GM12878 (cell line): Measurements from ENCODE around the gene ERVV-1. TPM values are rescaled to one million over a fixed set of nuclear protein-coding genes. Genes with fewer than 3 reads are reported as not detected.

Source experiments
- ATAC-seq: fragments of 200-7000 bp; cut with Tn5 transposase; 3 replicates; pipeline ENCODE4 v1.9.1; 2020; ENCODE audit warnings: mild to moderate bottlenecking, moderate library complexity
- BruUV-seq: library from RNA; stranded (reverse); fragments of 400-500 nt; replicated peaks from 2 replicates; lab custom pipeline; 2021; lab: Mats Ljungman, UMichigan
- CTCF ChIA-PET: fragments of 300-600 bp; sonication (Branson Sonifier 250); formaldehyde crosslinking; extraction: SDS; loops from one replicate; lab custom pipeline; 2021; ENCODE audit warnings: inconsistent platforms; lab: Yijun Ruan, JAX
- POLR2A ChIA-PET: fragments of 350-600 bp; formaldehyde crosslinking; extraction: SDS; loops from one replicate; lab custom pipeline; 2021; ENCODE audit warnings: inconsistent platforms; lab: Charles Lee
- RAD21 ChIA-PET: fragments of 300-600 bp; sonication (Branson Sonifier 250); formaldehyde crosslinking; loops from one replicate; lab custom pipeline; 2023; ENCODE audit warnings: antibody characterized with exemption; ENCODE audit not compliant: unreplicated experiment; lab: Charles Lee
- SMC1A ChIA-PET: fragments of 300-600 bp; sonication (Branson Sonifier 250); formaldehyde crosslinking; loops from one replicate; lab custom pipeline; 2023; ENCODE audit not compliant: unreplicated experiment, uncharacterized antibody; lab: Charles Lee
- DNase-seq: peaks from one replicate; pipeline ENCODE4 v3.0.0-alpha.2; 2011; ENCODE audit warnings: low read depth, low spot score
- FAIRE-seq: peaks from 3 replicates; lab custom pipeline; 2011; peaks lifted over from hg19 to GRCh38; lab: Jason Lieb, UNC
- H2AFZ ChIP-seq: 2 replicates; pipeline ENCODE4 v1.6.0; 2011; ENCODE audit warnings: low read depth, low read length, control low read depth; ENCODE audit not compliant: control insufficient read depth
- H3K27ac ChIP-seq: 2 replicates; pipeline ENCODE4 v1.5.1; 2011; ENCODE audit warnings: control low read depth; ENCODE audit not compliant: control insufficient read depth, insufficient read depth
- H3K27me3 ChIP-seq, 2 experiments: replicated peaks in 1 of 2; 2 replicates each; pipeline versions ENCODE4 v1.6.0 to v1.6.1; 2011; ENCODE audit warnings: low read length in 1 of 2; ENCODE audit not compliant: control insufficient read depth in 2 of 2, insufficient read depth in 2 of 2
- H3K36me3 ChIP-seq, 2 experiments: 2 replicates each; pipeline ENCODE4 v1.5.1; 2011; ENCODE audit warnings: low read length in 1 of 2; ENCODE audit not compliant: control insufficient read depth in 2 of 2, insufficient read depth in 2 of 2
- H3K4me1 ChIP-seq: 2 replicates; pipeline ENCODE4 v1.6.1; 2011; ENCODE audit warnings: mild to moderate bottlenecking, low read length, moderate library complexity, mixed read lengths; ENCODE audit not compliant: control insufficient read depth, insufficient read depth
- H3K4me2 ChIP-seq: 2 replicates; pipeline ENCODE4 v1.6.0; 2011; ENCODE audit warnings: control low read depth; ENCODE audit not compliant: control insufficient read depth, insufficient read depth
- H3K4me3 ChIP-seq: fragments of 200-600 bp; sonication (generic); 2 replicates; pipeline ENCODE4 v1.5.1; 2016
- H3K79me2 ChIP-seq: 2 replicates; pipeline ENCODE4 v1.6.0; 2011; ENCODE audit warnings: low read length; ENCODE audit not compliant: control insufficient read depth, insufficient read depth
- H3K9ac ChIP-seq: 2 replicates; pipeline ENCODE4 v1.8.0; 2011; ENCODE audit warnings: low read length, control low read depth, mixed read lengths; ENCODE audit not compliant: control insufficient read depth, insufficient read depth
- H3K9me3 ChIP-seq: replicated peaks from 3 replicates; pipeline ENCODE4 v1.5.1; 2011; ENCODE audit warnings: mild to moderate bottlenecking, low read length; ENCODE audit not compliant: control insufficient read depth, insufficient read depth
- H4K20me1 ChIP-seq: 2 replicates; pipeline ENCODE4 v1.6.0; 2011; ENCODE audit not compliant: control insufficient read depth, insufficient read depth
- BHLHE40 ChIP-seq, 2 experiments: fragments of 450-650 bp in 1 of 2; IDR thresholded peaks; 2 replicates each; pipeline ENCODE4 v1.6.1; 2011 to 2017; ENCODE audit warnings: low read depth in 2 of 2, borderline replicate concordance in 1 of 2, improper control_type of control experiment in 1 of 2, low read length in 1 of 2, mild to moderate bottlenecking in 1 of 2
- CBX3 ChIP-seq: fragments of 200-600 bp; sonication (generic); IDR thresholded peaks from 2 replicates; pipeline ENCODE4 v1.6.1; 2016; ENCODE audit warnings: low read depth, borderline replicate concordance
- CBX5 ChIP-seq: sonication (generic); IDR thresholded peaks from 2 replicates; pipeline ENCODE4 v1.6.1; 2016; ENCODE audit warnings: low read depth, moderate library complexity, mild to moderate bottlenecking, inconsistent platforms
- EP300 ChIP-seq, 2 experiments: fragments of 150-350 bp in 1 of 2; IDR thresholded peaks; 2 replicates each; pipeline ENCODE4 v1.6.1; 2011 to 2012; ENCODE audit warnings: low read depth in 2 of 2, low read length in 2 of 2, borderline replicate concordance in 1 of 2, improper control_type of control experiment in 1 of 2, inconsistent platforms in 1 of 2; ENCODE audit not compliant: control insufficient read depth in 1 of 2
- FOS ChIP-seq: IDR thresholded peaks from 3 replicates; pipeline ENCODE4 v1.6.1; 2011; ENCODE audit warnings: borderline replicate concordance; ENCODE audit not compliant: insufficient read length; ENCODE audit errors: extremely low read depth
- HCFC1 ChIP-seq: fragments of 150-350 bp; IDR thresholded peaks from 2 replicates; pipeline ENCODE4 v1.6.1; 2014; ENCODE audit warnings: low read length
- IRF4 ChIP-seq: IDR thresholded peaks from 2 replicates; pipeline ENCODE4 v1.6.1; 2011; ENCODE audit warnings: low read depth, low read length
- PAX5 ChIP-seq: IDR thresholded peaks from 2 replicates; pipeline ENCODE4 v1.6.1; 2011; ENCODE audit warnings: low read depth, low read length, borderline replicate concordance
- RELA ChIP-seq: fragments of 450-650 bp; IDR thresholded peaks from 2 replicates; pipeline ENCODE4 v1.8.0; 2014; ENCODE audit warnings: borderline replicate concordance; ENCODE audit not compliant: partially characterized antibody
- SIX5 ChIP-seq: IDR thresholded peaks from 2 replicates; pipeline ENCODE4 v1.6.1; 2011; ENCODE audit warnings: mild to moderate bottlenecking, low read depth, low read length, moderate library complexity; ENCODE audit not compliant: severe bottlenecking
- SMC3 ChIP-seq: IDR thresholded peaks from 2 replicates; pipeline ENCODE4 v1.6.1; 2011; ENCODE audit warnings: low read length, improper control_type of control experiment, borderline replicate concordance
- TBL1XR1 ChIP-seq: IDR thresholded peaks from 2 replicates; pipeline ENCODE4 v1.6.1; 2012; ENCODE audit warnings: low read depth, low read length, improper control_type of control experiment
- YBX1 ChIP-seq: fragments of 450-650 bp; IDR thresholded peaks from 2 replicates; pipeline ENCODE4 v1.6.1; 2016; ENCODE audit warnings: antibody characterized with exemption
- WGBS: methylation state at CpG from one replicate; pipeline ENCODE4 v1.1.6; 2016; ENCODE audit warnings: low lambda C conversion rate; ENCODE audit not compliant: insufficient replicate concordance, insufficient coverage; ENCODE audit errors: missing lambda C conversion rate; 5-methylcytosine and 5-hydroxymethylcytosine counted together
- in situ Hi-C: fragments of 300-500 bp; cut with MboI; formaldehyde crosslinking; loops from 9 replicates; pipeline ENCODE4 v1.14.3; 2018; ENCODE audit warnings: mixed read lengths
- intact Hi-C: fragments of 100-400 bp; cut with micrococcal nuclease; formaldehyde crosslinking; loops from one replicate; pipeline ENCODE4 v1.14.2; 2022; ENCODE audit not compliant: unreplicated experiment
- polyA plus RNA-seq, 11 experiments: library from polyadenylated mRNA; depleted of rRNA in 4 of 11; unstranded in 6 of 11; stranded (reverse) in 5 of 11; fragments of >200 nt; fragmentation: Nextera tagmentation in 4 of 11; fragmentation: Illumina TruSeq in 1 of 11; extraction: Ambion mirVana in 4 of 11; extraction: Trizol in 1 of 11; gene quantifications; 1 replicate in 1 of 11; 2 replicates in 10 of 11; pipeline versions ENCODE4 v1.2.1 to v1.2.3, GENCODE V29; 2011 to 2016; ENCODE audit warnings: inconsistent platforms in 2 of 11, missing spikeins in 2 of 11, low read depth in 1 of 11
- total RNA-seq, 4 experiments: library from RNA; depleted of rRNA in 3 of 4; stranded (reverse); fragments of >200 nt in 3 of 4; fragmentation: Illumina TruSeq in 1 of 4; extraction: Trizol in 1 of 4; gene quantifications; 2 replicates each; pipeline versions ENCODE4 v1.2.1 to v1.2.3, GENCODE V29; 2013 to 2021
- TF ChIP-seq, protein P1 (sequence below): fragments of 450-650 bp; IDR thresholded peaks from 2 replicates; pipeline ENCODE4 v1.6.1; 2017; ENCODE audit warnings: mild to moderate bottlenecking

ERVV-1 gene
- total and polyA plus RNA-seq, 10 of the 15 experiments (the other 5 are each of a cell fraction or from before 2014, with no cell fraction given) = 0.05 TPM; not detected in 9

DNA sequence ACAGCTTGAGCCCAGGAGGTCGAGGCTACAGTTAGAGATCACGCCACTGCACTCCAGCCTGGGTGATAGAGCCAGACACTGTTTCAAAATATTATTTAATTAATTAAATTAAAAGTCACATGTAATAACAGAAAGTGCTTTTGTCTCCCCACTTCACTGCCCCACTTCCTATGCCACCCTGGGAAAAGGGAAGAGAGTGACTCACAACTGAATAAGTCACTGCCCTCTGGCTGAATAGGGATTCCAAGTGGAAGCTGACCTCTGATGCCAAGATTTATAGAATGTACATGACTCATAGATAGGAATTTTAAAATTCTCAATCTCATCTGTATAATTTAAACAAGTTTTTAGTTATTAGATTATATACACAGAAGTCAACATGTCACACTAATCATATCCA lies 22.2 kb upstream of the ERVV-1 start:
- Histone ChIP-seq H3K4me1 (no peaks in the 10 kb centered on the region), H3K27me3 (no peaks in the 10 kb centered on the region), H3K9ac (no peak overlapping the region), H4K20me1 (no peaks in the 10 kb centered on the region), H2AFZ (no peak overlapping the region), H3K27ac (no peak overlapping the region), H3K79me2 (no peaks in the 10 kb centered on the region), H3K9me3 (peaks cover 2% of the 10 kb centered on the region; the same call in 1 of the 3 replicates), H3K4me3 (no peak overlapping the region), H3K4me2 (no peak overlapping the region), H3K36me3 (no peaks in the 10 kb centered on the region)
- no peak for TF ChIP-seq TBL1XR1
- no peak for TF ChIP-seq SMC3
- TF ChIP-seq CBX5 = no peak
- no peak for TF ChIP-seq EP300 (IDR thresholded peaks at IDR 0.05; ENCODE audit: borderline replicate concordance in 1 of 2, control insufficient read depth in 1 of 2, low read depth in 2 of 2, low read length in 2 of 2)
- TF ChIP-seq BHLHE40 (IDR thresholded peaks at IDR 0.05; ENCODE audit: borderline replicate concordance in 1 of 2, low read depth in 2 of 2, low read length in 1 of 2) = no peak
- no peak for TF ChIP-seq YBX1
- no peak for TF ChIP-seq IRF4
- TF ChIP-seq, protein P1, sequence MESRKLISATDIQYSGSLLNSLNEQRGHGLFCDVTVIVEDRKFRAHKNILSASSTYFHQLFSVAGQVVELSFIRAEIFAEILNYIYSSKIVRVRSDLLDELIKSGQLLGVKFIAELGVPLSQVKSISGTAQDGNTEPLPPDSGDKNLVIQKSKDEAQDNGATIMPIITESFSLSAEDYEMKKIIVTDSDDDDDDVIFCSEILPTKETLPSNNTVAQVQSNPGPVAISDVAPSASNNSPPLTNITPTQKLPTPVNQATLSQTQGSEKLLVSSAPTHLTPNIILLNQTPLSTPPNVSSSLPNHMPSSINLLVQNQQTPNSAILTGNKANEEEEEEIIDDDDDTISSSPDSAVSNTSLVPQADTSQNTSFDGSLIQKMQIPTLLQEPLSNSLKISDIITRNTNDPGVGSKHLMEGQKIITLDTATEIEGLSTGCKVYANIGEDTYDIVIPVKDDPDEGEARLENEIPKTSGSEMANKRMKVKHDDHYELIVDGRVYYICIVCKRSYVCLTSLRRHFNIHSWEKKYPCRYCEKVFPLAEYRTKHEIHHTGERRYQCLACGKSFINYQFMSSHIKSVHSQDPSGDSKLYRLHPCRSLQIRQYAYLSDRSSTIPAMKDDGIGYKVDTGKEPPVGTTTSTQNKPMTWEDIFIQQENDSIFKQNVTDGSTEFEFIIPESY = no peak
- TF ChIP-seq PAX5 = no peak
- no peak for TF ChIP-seq HCFC1
- no peak for TF ChIP-seq FOS
- no peak for TF ChIP-seq CBX3
- no peak for TF ChIP-seq RELA
- no peak for TF ChIP-seq SIX5
- ATAC-seq (no peak), DNase-seq (no peak), FAIRE-seq (no peak)
- CTCF ChIA-PET = no interaction called here
- intact Hi-C loops (no loop called here), in situ Hi-C loops (no loop called here)
- POLR2A ChIA-PET = no interaction called here
- SMC1A ChIA-PET = no interaction called here
- 20% methylated on average over 2 of the region's 2 CpGs for WGBS
- RAD21 ChIA-PET = no interaction called here
- BruUV-seq = no TSS peak
